Tibial nerve (tissue), 4 donors: ENCODE results near the gene RPL37A. TPM values are rescaled to one million over a fixed set of nuclear protein-coding genes. Genes with fewer than 3 reads are reported as not detected.

Source experiments
- DNase-seq, 2 donors: peaks; one replicate each; pipeline ENCODE4 v3.0.0-alpha.2; 2019; ENCODE audit warnings: low spot score in 2 of 2
- H3K27ac ChIP-seq, 4 donors: fragments of 200-600 bp; sonication (generic) in 3 of 4; one replicate each; pipeline ENCODE4 v1.5.1; 2017 to 2019; ENCODE audit warnings: mild to moderate bottlenecking in 1 of 4
- H3K27me3 ChIP-seq, 2 donors: fragments of 200-600 bp; sonication (generic) in 1 of 2; one replicate each; pipeline versions ENCODE4 v1.5.1 to v1.6.0; 2017 to 2019
- H3K36me3 ChIP-seq, 3 donors: fragments of 200-600 bp; sonication (generic); one replicate each; pipeline ENCODE4 v1.5.1; 2018 to 2019
- H3K4me1 ChIP-seq, 4 donors: fragments of 200-600 bp; sonication (generic) in 3 of 4; one replicate each; pipeline ENCODE4 v1.5.1; 2017 to 2019
- H3K4me3 ChIP-seq, 4 donors: fragments of 200-600 bp; sonication (generic) in 3 of 4; one replicate each; pipeline ENCODE4 v1.5.1; 2017 to 2019; ENCODE audit warnings: mild to moderate bottlenecking in 1 of 4, moderate library complexity in 1 of 4
- H3K9me3 ChIP-seq, 4 donors: fragments of 200-600 bp; sonication (generic) in 3 of 4; one replicate each; pipeline ENCODE4 v1.5.1; 2017 to 2019
- CTCF ChIP-seq, 5 experiments: fragments of 200-600 bp in 3 of 5; fragments of 450-650 bp in 2 of 5; sonication (generic) in 3 of 5; IDR thresholded peaks; one replicate each; pipeline ENCODE4 v1.5.1; 2016 to 2019; ENCODE audit warnings: antibody characterized with exemption in 5 of 5, mild to moderate bottlenecking in 3 of 5, moderate library complexity in 2 of 5
- EP300 ChIP-seq, 2 donors: sonication (generic); formaldehyde crosslinking; IDR thresholded peaks; one replicate each; pipeline ENCODE4 v1.6.1; 2017; ENCODE audit warnings: antibody characterized with exemption in 2 of 2, mild to moderate bottlenecking in 1 of 2
- POLR2A ChIP-seq, 2 donors: fragments of 450-650 bp; IDR thresholded peaks; one replicate each; pipeline ENCODE4 v1.6.1; 2017; ENCODE audit warnings: antibody characterized with exemption in 2 of 2, mild to moderate bottlenecking in 2 of 2, moderate library complexity in 2 of 2
- WGBS, 2 donors: methylation state at CpG; one replicate each; pipeline ENCODE4 v1.1.5; 2018; 5-methylcytosine and 5-hydroxymethylcytosine counted together
- total RNA-seq, 4 donors: library from RNA; depleted of rRNA; stranded (reverse); fragments of >200 nt; gene quantifications; one replicate each; pipeline ENCODE4 v1.1.0, GENCODE V29; 2016

RPL37A gene
- total RNA-seq, 4 donors from 2014 or later: 1,138 to 2,228 (median 1,396) TPM

- no peak overlapping the region for H3K4me3 ChIP-seq
- no peaks in the 10 kb centered on the region for H3K27me3 ChIP-seq
- no peaks in the 10 kb centered on the region for H3K9me3 ChIP-seq
- DNase-seq: no peak
- 71 to 84% methylated on average over 2 of the region's 2 CpGs for WGBS, 2 donors
- TF ChIP-seq POLR2A (IDR thresholded peaks at IDR 0.05) (no peak), CTCF (IDR thresholded peaks at IDR 0.05) (no peak), EP300 (IDR thresholded peaks at IDR 0.05) (no peak)
- H3K27ac ChIP-seq: no peak overlapping the region
- H3K36me3 ChIP-seq: peaks cover 0 to 65% (median 0%) of the 10 kb centered on the region in 3 donors
- no peaks in the 10 kb centered on the region for H3K4me1 ChIP-seq
Measured at GRCh38 chr2:216463148-216463547, 35.5 kb upstream of the RPL37A start.

- Histone ChIP-seq H3K4me1 (no peaks in the 10 kb centered on the region), H3K27ac (no peak overlapping the region), H3K27me3 (no peaks in the 10 kb centered on the region), H3K4me3 (no peak overlapping the region), H3K9me3 (no peaks in the 10 kb centered on the region), H3K36me3 (peaks cover 0 to 74% (median 0%) of the 10 kb centered on the region in 3 donors)
- TF ChIP-seq EP300 (IDR thresholded peaks at IDR 0.05) (no peak), POLR2A (IDR thresholded peaks at IDR 0.05) (no peak)
- no peak for DNase-seq
- WGBS, 2 donors: 85 to 88% methylated on average over 6 of the region's 6 CpGs
Measured at GRCh38 chr2:216464104-216464720, 34.4 kb upstream of the RPL37A start.

GRCh38 chr2:216465579-216466195, 33.0 kb upstream of the RPL37A start:
- Histone ChIP-seq H3K4me3 (no peak overlapping the region), H3K9me3 (no peaks in the 10 kb centered on the region), H3K36me3 (peaks cover 0 to 88% (median 0%) of the 10 kb centered on the region in 3 donors), H3K27me3 (no peaks in the 10 kb centered on the region), H3K4me1 (no peaks in the 10 kb centered on the region), H3K27ac (no peak overlapping the region)
- 55 to 64% methylated on average over 5 of the region's 5 CpGs for WGBS, 2 donors
- DNase-seq: no peak
- TF ChIP-seq CTCF (IDR thresholded peaks at IDR 0.05): no peak

GRCh38 chr2:216467845-216468244, 30.8 kb upstream of the RPL37A start:
- 85 to 86% methylated on average over 4 of the region's 4 CpGs for WGBS, 2 donors
- H3K9me3 ChIP-seq: no peaks in the 10 kb centered on the region
- H3K4me3 ChIP-seq: no peak overlapping the region
- no peaks in the 10 kb centered on the region for H3K4me1 ChIP-seq
- peaks cover 0 to 90% (median 0%) of the 10 kb centered on the region in 3 donors for H3K36me3 ChIP-seq
- no peak for DNase-seq
- no peaks in the 10 kb centered on the region for H3K27me3 ChIP-seq
- TF ChIP-seq CTCF (IDR thresholded peaks at IDR 0.05): no peak
- TF ChIP-seq EP300 (IDR thresholded peaks at IDR 0.05): no peak
- TF ChIP-seq POLR2A (IDR thresholded peaks at IDR 0.05): no peak
- no peak overlapping the region for H3K27ac ChIP-seq

GRCh38 chr2:216469661-216470060, 29.0 kb upstream of the RPL37A start:
- no peak for TF ChIP-seq CTCF (IDR thresholded peaks at IDR 0.05)
- TF ChIP-seq POLR2A (IDR thresholded peaks at IDR 0.05): no peak
- no peak for TF ChIP-seq EP300 (IDR thresholded peaks at IDR 0.05)
- Histone ChIP-seq H3K27me3 (no peaks in the 10 kb centered on the region), H3K4me1 (no peaks in the 10 kb centered on the region), H3K27ac (no peak overlapping the region), H3K4me3 (no peak overlapping the region), H3K9me3 (no peaks in the 10 kb centered on the region), H3K36me3 (peaks cover 0 to 72% (median 0%) of the 10 kb centered on the region in 3 donors)
- DNase-seq: no peak
